Naive thymus-derived CD8-positive, alpha-beta T cell (primary cell): ENCODE results near the gene EEF1AKMT2. TPM values are rescaled to one million over a fixed set of nuclear protein-coding genes. Genes with fewer than 3 reads are reported as not detected.

Experiments used
- ATAC-seq, 2 donors: fragments of 150-1000 bp; cut with Tn5 transposase in 1 of 2; sonication (Bioruptor Pico), chemical (Tn5 transposase) in 1 of 2; 1 replicate in 1 of 2; 2 replicates in 1 of 2; pipeline ENCODE4 v1.10.0; 2021; ENCODE audit warnings: mild to moderate bottlenecking in 2 of 2, moderate library complexity in 2 of 2
- POLR2A ChIA-PET: fragments of 350-600 bp; sonication (Branson Sonifier 250); formaldehyde crosslinking; loops from one replicate; lab custom pipeline; 2021; ENCODE audit warnings: antibody characterized with exemption; lab: Charles Lee
- DNase-seq, 10 donors: peaks; one replicate each; pipeline versions ENCODE4 v3.0.0 to v3.0.0-alpha.2; 2020 to 2022
- H3K27ac Mint-ChIP-seq, 10 donors: one replicate each; pipeline ENCODE4 v1.8.0; 2020 to 2022; ENCODE audit warnings: mild to moderate bottlenecking in 10 of 10, mixed read lengths in 10 of 10, moderate library complexity in 4 of 10, inconsistent platforms in 1 of 10
- H3K27me3 Mint-ChIP-seq, 5 donors: one replicate each; pipeline ENCODE4 v1.8.0; 2021 to 2022; ENCODE audit warnings: mixed read lengths in 5 of 5
- H3K36me3 Mint-ChIP-seq, 3 donors: one replicate each; pipeline ENCODE4 v1.8.0; 2020 to 2022; ENCODE audit warnings: mixed read lengths in 3 of 3, mild to moderate bottlenecking in 2 of 3, inconsistent platforms in 1 of 3
- H3K4me1 Mint-ChIP-seq, 4 donors: one replicate each; pipeline ENCODE4 v1.8.0; 2021 to 2022; ENCODE audit warnings: mixed read lengths in 4 of 4
- H3K4me3 Mint-ChIP-seq, 10 donors: one replicate each; pipeline ENCODE4 v1.8.0; 2020 to 2022; ENCODE audit warnings: mild to moderate bottlenecking in 10 of 10, mixed read lengths in 10 of 10, moderate library complexity in 6 of 10, inconsistent platforms in 1 of 10
- H3K9me3 Mint-ChIP-seq, 9 donors: one replicate each; pipeline ENCODE4 v1.8.0; 2020 to 2022; ENCODE audit warnings: mixed read lengths in 9 of 9, mild to moderate bottlenecking in 3 of 9, inconsistent platforms in 1 of 9, moderate library complexity in 1 of 9
- polyA plus RNA-seq, 3 donors: library from polyadenylated mRNA; unstranded; fragments of 300-500 nt; fragmentation: Illumina TruSeq; gene quantifications; one replicate each; pipeline ENCODE4 v1.2.3, GENCODE V29; 2021
- total RNA-seq, 8 experiments: library from RNA in 2 of 8; stranded (reverse) in 2 of 8; gene quantifications; one replicate each; pipeline ENCODE4 v1.2.3 and lab custom pipeline; 2021 to 2026

Gene EEF1AKMT2
- total and polyA plus RNA-seq, 5 experiments from 2014 or later: 18.4 to 29.9 (median 22.4) TPM

DNA sequence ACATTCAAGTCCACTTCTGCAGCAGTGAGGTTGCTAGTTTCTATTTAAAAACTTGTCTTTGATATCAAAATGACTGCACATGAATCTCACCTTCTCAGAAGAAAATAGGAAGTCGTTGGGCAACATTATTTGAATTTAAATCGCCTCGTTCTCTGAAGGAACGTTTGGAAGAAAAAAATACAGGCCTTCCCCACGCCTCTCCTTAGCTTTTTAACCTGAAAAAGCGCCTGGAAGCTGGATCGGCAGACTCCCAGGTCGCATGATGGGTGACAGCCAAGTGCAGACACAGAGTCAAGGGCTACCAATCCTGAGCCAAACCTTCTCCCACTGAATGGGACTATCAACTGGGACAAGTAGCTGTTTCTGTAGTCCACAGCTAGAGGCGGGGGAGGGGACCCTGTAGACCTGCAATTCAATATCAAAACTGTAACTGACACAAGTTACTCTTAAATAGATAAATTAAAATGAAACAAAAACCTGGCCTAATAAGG lies 49.7 kb downstream of the EEF1AKMT2 start:
- H3K27ac Mint-ChIP-seq: peak overlapping the region in 7 of 10 donors; percentile 32 to 96 (median 87)
- ATAC-seq: no peak
- no peaks in the 10 kb centered on the region for H3K27me3 Mint-ChIP-seq

DNA sequence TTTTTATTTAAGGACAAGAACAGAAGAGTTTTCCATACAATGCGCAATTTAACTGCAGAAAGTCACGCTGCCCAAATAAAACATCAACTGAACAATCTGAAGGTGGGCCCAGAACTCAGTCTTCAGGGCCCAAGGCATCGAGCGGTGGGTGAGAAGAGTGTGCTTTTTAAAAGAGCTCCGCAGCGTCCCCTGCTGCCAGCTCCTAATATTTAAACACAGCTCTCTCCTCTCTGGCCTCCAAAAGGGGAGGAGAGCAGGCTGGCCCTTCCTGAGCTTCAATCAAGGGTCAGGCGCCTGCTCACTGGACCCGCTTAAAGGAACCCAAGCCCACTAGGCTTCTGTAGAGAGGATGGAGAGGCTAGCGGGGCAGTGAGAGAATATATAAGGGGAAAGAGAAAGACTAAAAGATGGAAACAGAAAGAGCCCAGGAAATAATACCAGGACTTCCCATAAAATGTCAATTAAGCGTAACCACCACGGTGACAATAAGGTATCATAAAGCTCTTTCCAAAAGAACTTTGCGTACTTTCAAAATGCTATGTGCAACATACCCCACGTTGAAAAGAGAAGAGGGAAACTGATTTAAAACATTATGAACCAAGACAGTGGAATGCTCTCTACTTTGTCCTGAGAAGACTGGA lies 50.3 kb downstream of the EEF1AKMT2 start:
- Mint-ChIP-seq H3K27ac (peak overlapping the region; percentile 73 to 96 (median 87)), H3K9me3 (no peaks in the 10 kb centered on the region), H3K4me1 (peaks cover 45 to 76% (median 71%) of the 10 kb centered on the region in 4 donors), H3K36me3 (no peaks in the 10 kb centered on the region), H3K27me3 (no peaks in the 10 kb centered on the region), H3K4me3 (peak overlapping the region; percentile 73 to 99 (median 96))
- POLR2A ChIA-PET: interaction anchor here (0.5 to 4.7 kb wide), 27 partner anchors 10 to 211 kb away, joined by 3 to 52 read pairs (median 6); no protein-coding TSS in a partner anchor
- DNase-seq (peak; percentile 60 to 85 (median 74)), ATAC-seq (peak; percentile 55 to 59)

More for the DNA sequence above, 49.7 kb downstream of the EEF1AKMT2 start:
- H3K36me3 Mint-ChIP-seq: no peaks in the 10 kb centered on the region
- POLR2A ChIA-PET: interaction anchor here (0.7 to 4.7 kb wide), 21 partner anchors 11 to 203 kb away, joined by 3 to 52 read pairs (median 7); no protein-coding TSS in a partner anchor
- H3K4me3 Mint-ChIP-seq: peak overlapping the region; percentile 91 to 99 (median 96)
- no peak for DNase-seq
- peaks cover 44 to 70% (median 67%) of the 10 kb centered on the region in 4 donors for H3K4me1 Mint-ChIP-seq
- no peaks in the 10 kb centered on the region for H3K9me3 Mint-ChIP-seq

DNA sequence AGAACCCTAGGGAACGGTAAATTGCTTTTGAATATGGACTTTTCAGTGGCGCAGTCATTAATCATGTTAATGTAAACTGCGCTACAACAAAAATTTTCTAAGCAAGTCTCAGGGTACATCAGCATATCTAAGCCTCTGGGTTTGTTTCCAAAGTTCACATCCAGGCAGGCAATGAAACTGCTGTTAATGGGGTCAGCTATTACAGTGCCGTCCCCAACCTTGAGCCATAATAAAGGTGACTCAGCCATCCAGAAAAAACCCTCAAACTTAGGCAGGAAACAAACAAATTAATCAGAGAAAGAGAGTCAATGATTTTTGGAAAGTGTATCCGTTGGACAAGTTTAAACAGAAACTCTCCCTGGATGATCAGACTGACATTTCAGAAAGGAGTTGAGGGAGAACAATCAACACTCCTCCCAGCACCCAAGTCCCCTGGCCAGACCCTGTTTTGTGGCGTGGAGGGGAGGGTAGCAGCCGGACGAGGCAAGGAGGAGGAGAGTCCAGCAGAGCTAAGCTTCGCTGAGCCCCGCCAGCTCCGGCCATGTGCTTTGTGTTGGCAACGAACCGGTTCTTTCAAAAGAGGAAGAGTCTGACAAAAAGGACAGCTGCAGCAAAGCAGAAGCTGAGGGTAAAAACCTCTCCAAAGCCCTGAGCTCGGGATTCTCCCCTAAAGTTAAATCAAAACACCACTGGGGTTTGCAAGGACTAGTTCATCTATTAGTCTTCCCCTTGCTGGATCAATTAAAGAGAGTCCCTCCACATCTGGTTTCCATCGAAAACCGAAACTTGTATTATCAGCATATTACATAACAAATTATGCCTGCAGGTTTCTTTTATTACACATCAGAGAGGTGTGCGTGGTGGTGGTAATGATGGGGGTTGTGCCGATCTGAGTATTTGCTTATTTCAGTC lies 51.1 kb downstream of the EEF1AKMT2 start:
- POLR2A ChIA-PET: interaction anchor here (0.5 to 4.7 kb wide), 23 partner anchors 9 to 211 kb away, joined by 3 to 52 read pairs (median 7); no protein-coding TSS in a partner anchor
- peak overlapping the region; percentile 73 to 99 (median 96) for H3K4me3 Mint-ChIP-seq
- H3K4me1 Mint-ChIP-seq: peaks cover 50 to 83% (median 79%) of the 10 kb centered on the region in 4 donors
- ATAC-seq (peak; percentile 4 to 7), DNase-seq (no peak)
- H3K27ac Mint-ChIP-seq: peak overlapping the region; percentile 73 to 96 (median 87)
- no peaks in the 10 kb centered on the region for H3K27me3 Mint-ChIP-seq
- H3K36me3 Mint-ChIP-seq: no peaks in the 10 kb centered on the region
- H3K9me3 Mint-ChIP-seq: no peaks in the 10 kb centered on the region

GRCh38 chr10:124739986-124740368 lies 51.7 kb downstream of the EEF1AKMT2 start:
- peak overlapping the region; percentile 34 to 96 (median 85) for H3K27ac Mint-ChIP-seq
- no peaks in the 10 kb centered on the region for H3K27me3 Mint-ChIP-seq
- POLR2A ChIA-PET: interaction anchor here (0.5 to 4.7 kb wide), 7 partner anchors 11 to 195 kb away, joined by 3 to 52 read pairs (median 8); no protein-coding TSS in a partner anchor
- no peaks in the 10 kb centered on the region for H3K36me3 Mint-ChIP-seq
- peaks cover 51 to 83% (median 81%) of the 10 kb centered on the region in 4 donors for H3K4me1 Mint-ChIP-seq
- ATAC-seq (no peak), DNase-seq (no peak)
- peak overlapping the region; percentile 57 to 99 (median 86) for H3K4me3 Mint-ChIP-seq
- no peaks in the 10 kb centered on the region for H3K9me3 Mint-ChIP-seq

DNA sequence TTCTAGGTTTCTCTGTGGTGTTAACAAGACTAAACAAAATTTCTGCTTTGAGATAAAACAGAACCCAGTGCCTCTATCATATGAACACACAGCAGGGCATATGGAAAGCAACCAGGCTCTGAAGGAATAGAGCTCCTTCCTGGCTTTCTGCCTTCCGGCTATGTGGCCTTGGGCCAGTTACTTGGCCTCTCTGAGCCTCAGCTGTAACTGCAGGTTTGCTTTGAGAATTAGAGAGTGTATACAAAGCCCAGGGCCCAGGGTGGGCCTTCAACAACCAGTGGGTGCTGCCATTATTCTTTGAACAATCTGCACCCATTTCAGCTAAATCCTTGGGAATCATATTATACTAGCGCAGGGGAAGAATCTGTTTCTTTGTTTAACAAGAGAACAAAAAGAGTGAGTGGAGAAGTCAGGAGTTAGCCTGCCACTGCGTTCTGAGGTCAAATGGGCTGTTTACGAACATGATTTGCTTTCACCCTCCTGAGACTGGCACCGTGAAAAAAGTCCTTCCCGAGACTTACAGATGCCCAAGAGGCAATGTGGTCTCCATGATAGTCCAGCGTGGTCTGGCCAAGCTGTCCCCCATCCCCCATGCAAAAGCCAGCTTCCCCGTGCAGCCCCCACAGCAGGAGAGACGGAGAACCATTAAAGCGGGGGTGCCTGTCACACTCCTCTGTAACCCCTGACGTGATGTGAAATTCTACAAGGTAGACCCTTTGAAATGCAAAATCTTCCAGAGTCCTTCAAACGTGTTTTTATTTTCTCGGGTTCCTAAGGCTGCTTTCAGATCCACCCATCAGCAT lies 52.4 kb downstream of the EEF1AKMT2 start:
- no peaks in the 10 kb centered on the region for H3K9me3 Mint-ChIP-seq
- peak overlapping the region; percentile 34 to 96 (median 85) for H3K27ac Mint-ChIP-seq
- no peaks in the 10 kb centered on the region for H3K27me3 Mint-ChIP-seq
- H3K36me3 Mint-ChIP-seq: no peaks in the 10 kb centered on the region
- H3K4me1 Mint-ChIP-seq: peaks cover 56 to 86% (median 84%) of the 10 kb centered on the region in 4 donors
- DNase-seq (no peak), ATAC-seq (no peak)
- H3K4me3 Mint-ChIP-seq: peak overlapping the region; percentile 57 to 99 (median 86)
- POLR2A ChIA-PET: interaction anchor here (0.5 to 4.7 kb wide), 4 partner anchors 21 to 155 kb away, joined by 3 to 52 read pairs (median 22); no protein-coding TSS in a partner anchor

DNA sequence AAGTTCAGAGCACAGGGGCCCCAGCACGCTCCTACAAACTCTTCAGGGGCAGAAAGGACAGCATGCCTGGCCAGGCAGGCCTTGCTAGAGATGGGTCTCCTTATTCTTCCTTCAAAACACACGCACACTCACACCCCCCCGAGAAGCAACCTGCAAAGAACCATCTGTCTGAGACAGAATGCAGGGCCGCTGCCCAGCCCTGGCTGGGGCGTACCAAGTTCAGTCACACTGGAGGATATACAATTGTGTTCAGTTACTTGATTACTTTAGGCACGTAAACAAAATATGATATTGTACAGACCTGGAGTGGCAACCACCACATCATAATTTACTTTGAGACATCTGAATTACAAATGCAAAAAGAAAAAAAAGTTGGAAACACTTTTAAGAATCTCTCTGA lies 53.2 kb downstream of the EEF1AKMT2 start:
- Mint-ChIP-seq H3K4me1 (peaks cover 61 to 95% (median 92%) of the 10 kb centered on the region in 4 donors), H3K27ac (peak overlapping the region in 7 of 10 donors; percentile 13 to 94 (median 85)), H3K36me3 (no peaks in the 10 kb centered on the region), H3K27me3 (no peaks in the 10 kb centered on the region), H3K9me3 (no peaks in the 10 kb centered on the region), H3K4me3 (peak overlapping the region in 6 of 10 donors; percentile 55 to 99 (median 92))
- POLR2A ChIA-PET: interaction anchor here (0.8 to 4.7 kb wide), 3 partner anchors 10 to 36 kb away, joined by 3 to 52 read pairs (median 5); no protein-coding TSS in a partner anchor
- DNase-seq (no peak), ATAC-seq (no peak)

DNA sequence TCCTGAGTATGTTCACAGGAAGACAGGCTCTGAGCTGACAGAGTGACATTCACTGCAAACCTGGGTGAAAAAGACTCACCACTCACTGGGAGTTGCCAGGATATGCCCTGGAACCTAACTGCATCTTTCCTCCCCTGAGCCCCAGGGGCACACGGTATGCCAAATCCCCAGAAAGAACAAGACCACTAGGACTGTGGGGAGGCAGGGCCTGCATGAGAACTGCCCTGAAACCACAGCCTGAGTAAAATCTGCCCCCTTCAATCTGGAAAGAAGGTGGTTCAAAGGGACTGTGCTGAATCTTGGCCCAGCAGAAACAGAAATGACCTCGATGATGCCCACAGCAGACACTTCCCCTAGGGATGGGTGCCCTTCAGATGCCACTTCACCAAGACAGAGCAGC lies 54.0 kb downstream of the EEF1AKMT2 start:
- DNase-seq: no peak
- no peaks in the 10 kb centered on the region for H3K27me3 Mint-ChIP-seq

GRCh38 chr10:124737221-124737620 lies 54.5 kb downstream of the EEF1AKMT2 start:
- POLR2A ChIA-PET: interaction anchor here (1.1 to 2.1 kb wide), 4 partner anchors 8 to 31 kb away, joined by 3 to 8 read pairs (median 4); no protein-coding TSS in a partner anchor
- Mint-ChIP-seq H3K27me3 (no peaks in the 10 kb centered on the region), H3K36me3 (peaks cover 0 to 5% (median 0%) of the 10 kb centered on the region in 3 donors), H3K4me3 (peak overlapping the region in 5 of 10 donors; percentile 16 to 68 (median 31)), H3K9me3 (no peaks in the 10 kb centered on the region), H3K4me1 (peaks cover 60 to 99% (median 96%) of the 10 kb centered on the region in 4 donors), H3K27ac (peak overlapping the region in 7 of 10 donors; percentile 6 to 87 (median 78))
- ATAC-seq: no peak
- DNase-seq: no peak

More for the DNA sequence above, 54.0 kb downstream of the EEF1AKMT2 start:
- peak overlapping the region in 4 of 10 donors; percentile 66 to 87 (median 83) for H3K27ac Mint-ChIP-seq
- POLR2A ChIA-PET: interaction anchor here (1.6 to 2.1 kb wide), 2 partner anchors 9 to 19 kb away, joined by 5 to 8 read pairs; no protein-coding TSS in a partner anchor
- peaks cover 0 to 4% (median 0%) of the 10 kb centered on the region in 3 donors for H3K36me3 Mint-ChIP-seq
- no peaks in the 10 kb centered on the region for H3K9me3 Mint-ChIP-seq
- no peak for ATAC-seq
- peak overlapping the region in 4 of 10 donors; percentile 19 to 68 (median 48) for H3K4me3 Mint-ChIP-seq
- peaks cover 64 to 99% (median 97%) of the 10 kb centered on the region in 4 donors for H3K4me1 Mint-ChIP-seq

DNA sequence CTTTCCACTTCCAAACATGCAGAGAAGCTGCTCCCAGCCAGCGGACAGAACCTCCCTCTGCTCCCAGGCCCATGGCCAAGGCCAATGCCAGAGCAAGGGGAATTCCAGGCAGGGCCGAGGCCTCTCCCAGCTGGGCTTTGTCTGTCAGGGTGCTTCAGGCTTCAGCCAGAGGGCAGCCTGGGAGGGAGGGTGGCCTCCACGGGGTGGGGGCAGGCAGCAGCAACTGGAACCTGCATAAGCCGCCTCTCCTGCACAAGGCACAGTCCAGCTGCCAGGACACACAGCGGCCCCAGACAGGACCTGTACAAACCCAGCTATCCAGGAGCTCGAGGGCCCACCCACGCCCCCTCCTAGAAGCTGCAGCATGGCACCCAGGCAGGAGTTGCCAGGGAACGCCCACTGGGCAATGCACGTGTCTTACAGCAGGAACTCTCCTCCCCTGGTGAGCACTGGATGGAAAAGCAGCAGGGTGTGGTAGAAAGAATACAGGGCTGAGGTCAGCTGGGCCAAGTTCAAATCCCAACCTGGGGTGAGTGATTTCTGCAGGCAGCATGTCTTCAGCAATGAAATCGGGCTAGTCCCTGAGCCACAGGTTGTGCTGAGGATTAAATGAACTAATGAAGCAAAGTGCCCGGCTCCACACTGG lies 55.1 kb downstream of the EEF1AKMT2 start:
- Mint-ChIP-seq H3K4me3 (peak overlapping the region in 4 of 10 donors; percentile 16 to 68 (median 26)), H3K4me1 (peaks cover 60 to 99% (median 93%) of the 10 kb centered on the region in 4 donors), H3K36me3 (peaks cover 0 to 5% (median 0%) of the 10 kb centered on the region in 3 donors), H3K27me3 (no peaks in the 10 kb centered on the region), H3K27ac (peak overlapping the region in 7 of 10 donors; percentile 6 to 95 (median 69)), H3K9me3 (no peaks in the 10 kb centered on the region)
- POLR2A ChIA-PET: interaction anchor here (0.7 to 2.1 kb wide), 6 partner anchors 8 to 64 kb away, joined by 3 to 8 read pairs (median 4); no protein-coding TSS in a partner anchor
- DNase-seq: no peak
- ATAC-seq: no peak

DNA sequence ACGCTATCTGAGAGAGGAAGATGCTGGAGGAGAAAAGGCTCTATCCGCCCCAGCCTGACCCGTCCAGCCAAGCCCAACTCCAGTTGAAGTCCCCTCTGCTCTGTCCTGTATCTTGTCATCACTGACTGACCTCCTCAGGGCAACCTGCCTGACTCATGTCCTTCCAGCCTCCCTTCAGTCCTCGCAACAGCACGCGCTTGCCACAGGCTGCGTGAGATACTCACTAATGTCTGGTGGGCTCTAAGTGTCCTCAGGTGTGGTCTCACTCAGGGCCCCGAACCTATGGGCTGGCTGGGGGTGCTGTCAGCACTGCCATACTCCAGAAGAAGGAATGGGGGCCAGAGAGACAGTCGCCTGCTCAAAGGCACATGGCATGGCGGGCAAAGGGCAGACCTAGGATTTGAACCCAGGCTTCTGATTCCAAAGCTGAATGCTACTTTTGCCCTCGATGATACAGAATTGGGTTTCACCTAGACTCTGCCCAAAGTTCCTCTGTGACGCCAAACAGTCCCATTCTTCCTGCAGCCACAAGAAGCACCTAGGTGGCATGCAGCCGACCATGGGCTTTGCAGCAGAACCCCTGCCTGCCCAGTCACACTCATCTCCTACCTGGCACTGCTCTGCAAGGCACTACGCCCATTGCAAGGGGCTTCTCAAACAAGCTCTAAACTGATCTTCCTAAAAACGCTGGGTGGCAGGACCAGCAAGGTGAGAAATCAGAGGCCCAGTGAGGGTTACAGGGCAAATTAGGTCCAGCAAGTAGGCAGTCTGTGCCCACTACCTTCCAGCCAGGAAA lies 56.0 kb downstream of the EEF1AKMT2 start:
- ATAC-seq (no peak), DNase-seq (no peak)
- POLR2A ChIA-PET: interaction anchor here (1.2 to 4.7 kb wide), 5 partner anchors 9 to 64 kb away, joined by 3 to 27 read pairs (median 8); no protein-coding TSS in a partner anchor
- H3K27me3 Mint-ChIP-seq: no peaks in the 10 kb centered on the region
- H3K4me1 Mint-ChIP-seq: peaks cover 53 to 99% (median 87%) of the 10 kb centered on the region in 4 donors
- no peaks in the 10 kb centered on the region for H3K9me3 Mint-ChIP-seq
- H3K36me3 Mint-ChIP-seq: peaks cover 0 to 5% (median 0%) of the 10 kb centered on the region in 3 donors
- peak overlapping the region in 9 of 10 donors; percentile 41 to 96 (median 81) for H3K27ac Mint-ChIP-seq
- peak overlapping the region; percentile 46 to 81 (median 66) for H3K4me3 Mint-ChIP-seq
